GM20000 (cell line): ENCODE measurements around the gene METAP1D.
"Not testable (repeated sequence)": the region's sequence is repeated elsewhere in the genome, so short reads cannot be mapped to it uniquely, and the experiment has no call there.

Source experiments
- DNase-seq: peaks from one replicate; pipeline ENCODE4 v3.0.0; 2012; ENCODE audit warnings: low spot score
- CTCF ChIP-seq: IDR thresholded peaks from 2 replicates; pipeline ENCODE4 v1.5.1; 2012; ENCODE audit warnings: mild to moderate bottlenecking, control low read depth; ENCODE audit errors: extremely low read depth, missing control alignments

METAP1D gene

DNA sequence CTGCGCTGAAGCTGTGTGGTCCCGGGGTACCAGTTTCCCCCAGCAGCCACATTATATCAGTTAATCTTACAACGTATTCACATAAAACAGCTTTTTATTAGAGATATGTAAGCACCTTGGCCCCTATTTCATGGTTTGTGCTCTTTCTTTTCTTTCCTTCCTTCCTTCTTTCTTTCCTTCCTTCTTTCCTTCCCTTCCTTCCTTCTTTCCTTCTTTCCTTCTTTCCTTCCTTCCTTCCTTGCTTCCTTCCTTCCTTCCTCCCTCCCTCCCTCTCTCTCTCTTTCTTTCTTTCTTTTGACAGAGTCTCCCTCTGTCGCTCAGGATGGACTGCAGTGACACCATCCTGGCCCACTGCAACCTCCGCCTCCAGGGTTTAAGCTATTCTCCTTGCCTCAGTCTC, 3.7 kb upstream of the METAP1D start:
- TF ChIP-seq CTCF: no peak

GRCh38 chr2:171997031-171997430, 2.7 kb upstream of the METAP1D start:
- DNase-seq: not testable (repeated sequence)

More for the DNA sequence above, 3.7 kb upstream of the METAP1D start:
- DNase-seq: no peak

GRCh38 chr2:171999161-171999560, 592 bp upstream of the METAP1D start:
- no peak for TF ChIP-seq CTCF
- no peak for DNase-seq

- TF ChIP-seq CTCF: no peak
- DNase-seq: no peak
These were observed 1.1 kb downstream of the METAP1D start for GRCh38 chr2:172000696-172001361.

DNA sequence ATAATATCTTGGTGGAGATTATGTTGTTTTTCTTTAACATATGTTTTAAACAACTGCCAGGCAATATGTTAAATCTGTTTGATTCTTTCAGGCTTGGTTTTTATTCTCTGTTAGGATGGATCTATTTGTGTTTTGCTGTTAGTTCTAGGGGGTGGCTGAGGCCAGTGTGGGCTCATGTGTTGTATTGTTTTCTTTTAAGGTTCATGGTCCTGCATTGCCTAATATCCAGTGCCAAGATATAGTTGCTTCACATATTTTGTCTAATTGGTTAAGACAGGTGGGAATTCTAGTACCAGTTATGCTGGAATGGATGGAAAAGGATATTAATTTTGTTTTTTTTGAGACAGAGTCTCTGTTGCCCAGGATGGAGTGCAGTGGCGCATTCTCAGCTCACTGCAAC, 7.6 kb downstream of the METAP1D start:
- DNase-seq: no peak
- no peak for TF ChIP-seq CTCF

DNA sequence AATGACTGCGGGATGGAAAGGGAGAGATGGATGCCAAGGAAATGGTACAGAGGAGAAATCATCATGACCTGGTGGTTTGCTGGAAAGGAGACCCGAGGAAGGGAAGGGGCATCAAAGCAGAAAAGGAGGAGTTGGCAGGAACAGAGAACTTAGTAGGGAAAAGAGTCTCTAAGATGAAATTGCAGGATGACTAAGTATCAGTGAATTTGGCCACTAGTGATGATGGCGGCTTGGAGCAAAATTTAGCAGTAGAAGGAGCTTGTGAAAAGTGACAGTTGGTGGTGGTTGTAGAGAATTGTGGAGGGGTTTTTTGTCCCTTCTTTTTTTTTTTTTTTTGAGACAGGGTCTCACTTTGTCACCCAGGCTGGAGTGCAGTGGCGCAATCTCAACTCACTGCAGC, 10.1 kb downstream of the METAP1D start:
- DNase-seq: no peak
- no peak for TF ChIP-seq CTCF

GRCh38 chr2:172011812-172012575, 12.2 kb downstream of the METAP1D start:
- TF ChIP-seq CTCF: no peak
- DNase-seq: no peak
